Activated naive CD8-positive, alpha-beta T cell treated with anti-CD3 and anti-CD28 coated beads for 36 hours (primary cell): ENCODE results near the gene CHMP6. TPM values are rescaled to one million over a fixed set of nuclear protein-coding genes. Genes with fewer than 3 reads are reported as not detected.

ENCODE experiments used
- DNase-seq: peaks from one replicate; pipeline ENCODE4 v3.0.0; 2021
- H3K27ac Mint-ChIP-seq: one replicate; pipeline ENCODE4 v1.8.0; 2022; ENCODE audit warnings: mild to moderate bottlenecking, moderate library complexity, mixed read lengths
- H3K27me3 Mint-ChIP-seq: one replicate; pipeline ENCODE4 v1.8.0; 2022; ENCODE audit warnings: mild to moderate bottlenecking, mixed read lengths
- H3K36me3 Mint-ChIP-seq: one replicate; pipeline ENCODE4 v1.8.0; 2021; ENCODE audit warnings: mild to moderate bottlenecking, mixed read lengths
- H3K4me1 Mint-ChIP-seq: one replicate; pipeline ENCODE4 v1.8.0; 2021; ENCODE audit warnings: mixed read lengths
- H3K4me3 Mint-ChIP-seq: one replicate; pipeline ENCODE4 v1.8.0; 2022; ENCODE audit warnings: mild to moderate bottlenecking, moderate library complexity, mixed read lengths
- H3K9me3 Mint-ChIP-seq: one replicate; pipeline ENCODE4 v1.8.0; 2022; ENCODE audit warnings: mixed read lengths
- total RNA-seq, 2 experiments: library from RNA; stranded (reverse); gene quantifications; one replicate each; pipeline ENCODE4 v1.2.3, GENCODE V29; 2021

The CHMP6 gene
- total RNA-seq, 2 experiments from 2014 or later = 21.6 to 23.8 TPM

DNA sequence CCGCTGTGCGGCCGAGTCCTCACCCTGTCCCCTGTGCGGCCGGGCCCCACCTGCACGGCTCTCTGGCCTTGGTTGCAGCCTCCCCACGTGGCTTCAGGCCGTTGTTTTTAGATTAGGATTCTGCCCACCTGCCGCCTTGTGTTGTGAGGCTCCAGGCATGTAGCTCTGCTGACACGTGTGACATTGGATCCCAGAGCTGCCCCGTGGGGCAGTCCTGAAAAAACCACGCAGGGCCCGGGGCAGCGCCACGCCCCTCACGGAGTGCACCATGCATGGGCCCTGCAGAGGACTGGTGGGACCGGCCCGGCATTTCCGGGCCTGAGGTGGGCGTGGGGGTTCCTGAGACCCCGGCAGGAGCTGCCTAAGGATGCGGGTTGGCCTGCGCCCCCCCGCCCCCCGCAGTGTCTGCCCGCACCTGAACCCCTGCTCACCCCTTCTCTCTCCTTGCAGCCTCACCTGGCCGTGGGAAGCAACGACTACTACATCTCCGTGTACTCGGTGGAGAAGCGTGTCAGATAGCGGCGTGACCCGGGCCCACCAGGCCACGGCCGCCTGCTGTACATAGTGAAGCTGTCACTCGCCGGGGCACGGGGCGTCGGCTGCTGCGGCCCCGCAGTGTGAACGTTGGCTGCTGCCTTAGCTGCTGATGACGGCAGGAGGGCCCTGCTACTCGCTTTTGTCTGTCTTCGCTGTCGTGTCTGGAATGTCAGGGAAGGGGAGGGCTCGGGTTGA is 27.7 kb upstream of the CHMP6 start:
- H3K4me3 Mint-ChIP-seq = no peak overlapping the region
- no peaks in the 10 kb centered on the region for H3K4me1 Mint-ChIP-seq
- H3K36me3 Mint-ChIP-seq = peaks cover 7% of the 10 kb centered on the region
- no peaks in the 10 kb centered on the region for H3K9me3 Mint-ChIP-seq
- no peaks in the 10 kb centered on the region for H3K27me3 Mint-ChIP-seq
- no peak overlapping the region for H3K27ac Mint-ChIP-seq
- no peak for DNase-seq

DNA sequence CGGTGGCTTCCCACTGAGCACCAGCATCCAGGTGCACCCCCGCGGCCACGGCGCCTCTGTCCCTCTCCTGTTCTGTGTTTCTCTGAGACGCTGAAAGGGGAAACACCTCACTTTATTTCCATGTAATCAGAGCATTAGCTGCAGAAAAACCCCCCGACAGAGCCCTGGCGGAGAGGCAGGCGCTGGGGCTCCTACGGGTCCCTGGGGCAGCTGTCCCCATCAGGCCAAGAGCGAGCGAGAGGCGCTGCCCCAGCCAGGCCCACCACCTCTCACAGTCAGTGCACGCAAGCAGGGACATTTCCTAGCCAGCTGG is 27.1 kb upstream of the CHMP6 start:
- Mint-ChIP-seq H3K27me3 (no peaks in the 10 kb centered on the region), H3K4me3 (no peak overlapping the region), H3K27ac (no peak overlapping the region), H3K4me1 (no peaks in the 10 kb centered on the region), H3K36me3 (peaks cover 7% of the 10 kb centered on the region), H3K9me3 (no peaks in the 10 kb centered on the region)
- DNase-seq = no peak

DNA sequence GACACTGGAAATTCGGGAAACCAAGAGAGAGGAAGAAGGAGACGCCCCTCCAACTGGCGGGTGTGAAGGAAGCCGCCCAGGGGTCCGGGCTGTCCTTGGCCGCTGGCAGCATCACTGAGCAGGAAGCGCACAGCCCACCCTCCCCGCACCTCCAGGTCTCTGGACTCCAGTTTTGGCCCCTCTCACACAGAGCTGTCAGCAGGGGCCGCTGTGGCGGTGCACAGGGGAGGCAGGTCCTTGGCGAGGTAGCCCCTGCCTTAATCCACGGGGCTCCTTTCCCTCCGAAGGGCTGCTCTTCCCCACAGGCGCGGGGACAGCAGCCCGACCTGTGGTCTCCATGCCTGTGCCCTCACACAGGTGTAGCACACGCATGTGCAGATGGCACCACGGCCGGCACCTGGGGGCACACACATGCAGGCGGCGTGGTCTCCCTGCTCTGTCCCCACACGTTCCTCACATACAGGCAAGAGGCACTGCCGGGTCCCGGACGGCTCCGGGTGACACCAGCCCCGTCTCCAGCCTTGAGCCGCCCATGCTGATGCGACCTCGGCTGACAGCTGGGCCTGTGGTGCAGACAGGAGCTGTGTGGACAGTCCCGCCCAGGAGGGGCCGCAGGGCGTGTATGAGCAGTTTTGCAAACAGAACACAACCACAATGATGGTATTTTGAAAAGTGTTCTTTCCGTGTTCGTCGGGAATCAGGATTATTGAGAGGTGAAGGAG is 26.6 kb upstream of the CHMP6 start:
- Mint-ChIP-seq H3K9me3 (no peaks in the 10 kb centered on the region), H3K36me3 (peaks cover 7% of the 10 kb centered on the region), H3K27ac (no peak overlapping the region), H3K4me1 (no peaks in the 10 kb centered on the region), H3K27me3 (no peaks in the 10 kb centered on the region), H3K4me3 (no peak overlapping the region)
- DNase-seq = no peak

DNA sequence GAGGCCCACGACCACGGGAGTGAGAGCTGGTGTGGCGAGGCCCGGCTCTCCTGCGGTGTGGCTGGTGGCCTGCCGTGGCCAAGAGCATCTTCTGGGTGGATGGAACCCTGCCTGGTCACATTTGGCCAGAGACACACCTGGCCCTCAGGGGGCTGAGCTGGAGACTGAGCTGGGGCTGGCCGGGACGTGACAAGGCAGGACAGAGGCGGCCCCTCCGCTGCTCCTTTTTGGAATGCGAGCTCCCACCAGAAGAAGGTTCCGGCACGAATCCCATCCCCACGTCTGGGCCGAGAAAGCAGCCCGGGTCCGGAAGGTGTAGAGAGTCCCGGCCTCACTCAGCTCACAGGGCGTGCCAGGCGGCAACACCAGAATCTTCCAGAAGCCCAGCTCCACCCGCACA is 26.0 kb upstream of the CHMP6 start:
- Mint-ChIP-seq H3K27me3 (no peaks in the 10 kb centered on the region), H3K4me1 (peaks cover 4% of the 10 kb centered on the region)

DNA sequence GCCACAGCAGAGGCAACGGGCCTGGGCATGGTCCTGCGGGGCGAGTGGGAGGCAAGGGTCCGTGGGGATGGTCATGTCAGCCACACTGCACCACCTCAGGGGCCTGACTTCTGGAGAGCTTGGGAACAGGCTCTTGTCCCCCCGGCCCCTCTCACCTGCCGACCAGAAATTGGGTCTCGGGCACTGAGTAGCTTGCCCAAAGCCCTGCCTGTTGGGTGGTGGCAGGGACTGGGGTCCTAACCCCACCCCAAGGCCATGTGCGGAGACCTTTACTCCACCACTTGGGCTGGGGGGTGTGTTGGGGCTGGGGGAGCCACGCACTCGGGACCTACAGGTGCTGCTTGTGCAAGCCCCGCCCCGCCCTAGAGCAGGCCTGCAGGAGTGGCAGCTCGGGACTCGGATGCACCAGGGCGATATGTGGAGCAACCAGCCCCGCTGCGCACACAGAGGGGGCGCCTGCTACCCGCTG is 24.2 kb upstream of the CHMP6 start:
- no peaks in the 10 kb centered on the region for H3K9me3 Mint-ChIP-seq
- no peaks in the 10 kb centered on the region for H3K27me3 Mint-ChIP-seq
- no peak for DNase-seq
- peaks cover 5% of the 10 kb centered on the region for H3K4me1 Mint-ChIP-seq
- no peak overlapping the region for H3K27ac Mint-ChIP-seq
- H3K4me3 Mint-ChIP-seq = no peak overlapping the region
- H3K36me3 Mint-ChIP-seq = peaks cover 7% of the 10 kb centered on the region

More for the DNA sequence above, 26.0 kb upstream of the CHMP6 start:
- Mint-ChIP-seq H3K27ac (no peak overlapping the region), H3K4me3 (no peak overlapping the region), H3K9me3 (no peaks in the 10 kb centered on the region), H3K36me3 (peaks cover 7% of the 10 kb centered on the region)
- no peak for DNase-seq

DNA sequence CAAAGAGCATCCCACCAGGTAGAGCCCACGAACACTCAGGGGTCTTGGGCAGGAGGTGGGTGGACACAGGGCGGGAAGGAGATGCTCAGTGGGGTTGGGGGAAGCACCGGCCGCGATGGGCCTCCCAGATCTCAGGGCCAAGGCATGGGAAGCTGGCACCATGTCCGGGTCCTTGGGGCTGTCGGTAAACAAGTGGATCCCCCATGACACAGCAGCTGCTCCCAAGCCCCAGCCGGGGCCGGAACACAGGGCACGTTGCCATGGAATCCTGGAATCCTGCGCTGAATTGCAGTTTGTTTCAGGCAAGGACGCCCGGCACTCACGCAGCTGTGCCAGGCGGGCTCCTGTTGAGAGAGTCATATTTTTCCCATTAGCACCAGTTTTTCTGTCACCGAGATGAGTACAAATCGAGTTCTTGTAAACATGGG is 23.0 kb upstream of the CHMP6 start:
- peaks cover 7% of the 10 kb centered on the region for H3K36me3 Mint-ChIP-seq
- no peaks in the 10 kb centered on the region for H3K27me3 Mint-ChIP-seq
- H3K27ac Mint-ChIP-seq = no peak overlapping the region
- no peak for DNase-seq
- peaks cover 5% of the 10 kb centered on the region for H3K4me1 Mint-ChIP-seq
- no peak overlapping the region for H3K4me3 Mint-ChIP-seq
- no peaks in the 10 kb centered on the region for H3K9me3 Mint-ChIP-seq

DNA sequence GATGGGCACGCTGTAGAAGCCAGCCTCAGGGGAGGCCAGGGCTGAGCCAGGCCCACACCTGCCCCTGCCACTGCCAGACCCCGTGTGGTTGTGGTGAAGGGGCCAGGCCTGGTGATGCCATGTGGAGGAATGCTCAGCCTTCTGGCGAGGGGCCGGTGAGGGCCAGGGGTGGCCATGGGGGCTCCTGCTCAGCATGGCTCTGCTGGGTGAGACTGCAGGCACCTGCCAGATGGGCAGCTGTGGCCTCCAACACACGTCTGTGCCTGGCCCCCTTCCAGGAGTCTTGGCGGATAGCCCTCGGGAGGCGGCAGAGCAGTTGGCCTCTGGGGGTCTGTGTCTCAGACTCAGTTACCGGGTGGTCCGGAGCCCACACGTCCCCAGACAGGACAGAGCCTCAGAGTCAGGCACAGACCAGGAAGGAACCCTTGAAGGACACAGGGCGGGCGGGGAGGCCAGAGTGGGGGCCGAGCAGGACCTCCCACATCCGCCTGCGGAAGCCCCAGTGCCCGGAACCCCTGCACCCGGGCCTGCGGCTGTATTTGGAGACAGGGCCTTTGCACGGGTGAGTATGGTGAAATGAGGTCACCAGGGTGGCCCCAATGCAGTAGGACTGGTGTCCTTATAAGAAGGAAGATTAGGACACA is 22.5 kb upstream of the CHMP6 start:
- Mint-ChIP-seq H3K27ac (peak overlapping the region; percentile 54), H3K9me3 (no peaks in the 10 kb centered on the region), H3K27me3 (no peaks in the 10 kb centered on the region), H3K36me3 (peaks cover 7% of the 10 kb centered on the region), H3K4me1 (peaks cover 5% of the 10 kb centered on the region), H3K4me3 (no peak overlapping the region)
- DNase-seq = no peak

DNA sequence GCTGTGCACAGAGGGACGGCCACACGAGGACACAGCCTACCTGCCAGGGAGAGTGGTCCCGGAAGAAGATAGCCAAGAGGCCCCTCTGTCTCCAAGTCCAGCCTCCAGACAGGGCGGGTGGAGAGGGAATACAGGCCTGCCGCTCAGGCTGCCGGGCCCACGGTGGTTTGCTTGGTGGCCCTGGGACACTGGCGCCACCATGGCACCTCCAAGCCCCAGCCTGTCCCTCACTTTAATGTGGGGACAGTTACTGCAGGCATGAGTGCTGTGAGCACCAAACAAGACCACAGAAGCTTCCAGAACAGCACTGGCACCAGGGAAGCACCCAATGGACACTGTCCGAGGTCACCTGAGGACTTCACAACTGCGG is 22.0 kb upstream of the CHMP6 start:
- H3K27ac Mint-ChIP-seq = no peak overlapping the region
- peaks cover 5% of the 10 kb centered on the region for H3K4me1 Mint-ChIP-seq
- no peak overlapping the region for H3K4me3 Mint-ChIP-seq
- peaks cover 5% of the 10 kb centered on the region for H3K36me3 Mint-ChIP-seq
- DNase-seq = no peak
- H3K27me3 Mint-ChIP-seq = no peaks in the 10 kb centered on the region
- no peaks in the 10 kb centered on the region for H3K9me3 Mint-ChIP-seq

DNA sequence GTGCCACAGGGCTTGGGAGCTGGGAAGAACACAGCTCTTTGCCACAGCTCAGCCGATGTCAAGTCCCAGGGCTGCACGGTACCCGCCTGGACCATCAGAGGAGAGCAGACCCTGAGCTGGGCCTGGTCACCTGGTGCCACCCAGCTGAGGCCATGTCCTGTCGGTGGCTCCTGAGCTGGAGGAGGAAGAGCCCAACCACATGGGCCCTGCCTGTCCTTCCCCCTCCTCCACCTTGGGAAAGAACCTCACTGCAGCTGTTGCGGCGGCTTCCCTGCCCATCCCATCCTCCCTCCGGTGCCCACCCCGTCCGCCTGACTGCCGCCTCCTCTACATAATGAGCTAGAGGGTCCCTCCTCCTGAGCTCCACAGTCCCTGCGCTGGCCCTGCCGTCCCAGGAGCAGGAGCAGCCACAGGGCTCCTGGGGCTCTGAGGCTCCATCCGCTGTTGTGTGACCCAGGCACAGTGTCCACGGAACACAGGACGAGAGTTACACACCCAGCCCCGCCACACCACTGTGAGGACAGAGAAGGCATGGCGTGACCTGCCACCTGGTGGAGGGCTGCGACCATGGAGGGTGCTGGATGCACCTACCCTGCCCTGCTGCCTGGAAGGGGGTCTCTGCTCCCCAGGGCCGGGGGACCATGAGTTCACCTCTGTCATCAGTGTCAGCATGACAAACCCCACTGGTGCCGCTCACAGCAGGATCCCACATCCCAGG is 21.4 kb upstream of the CHMP6 start:
- DNase-seq = peak; percentile 55
- H3K4me1 Mint-ChIP-seq = peaks cover 5% of the 10 kb centered on the region
- H3K4me3 Mint-ChIP-seq = no peak overlapping the region
- no peaks in the 10 kb centered on the region for H3K27me3 Mint-ChIP-seq
- H3K9me3 Mint-ChIP-seq = no peaks in the 10 kb centered on the region
- H3K27ac Mint-ChIP-seq = peak overlapping the region; percentile 51
- peaks cover 5% of the 10 kb centered on the region for H3K36me3 Mint-ChIP-seq

DNA sequence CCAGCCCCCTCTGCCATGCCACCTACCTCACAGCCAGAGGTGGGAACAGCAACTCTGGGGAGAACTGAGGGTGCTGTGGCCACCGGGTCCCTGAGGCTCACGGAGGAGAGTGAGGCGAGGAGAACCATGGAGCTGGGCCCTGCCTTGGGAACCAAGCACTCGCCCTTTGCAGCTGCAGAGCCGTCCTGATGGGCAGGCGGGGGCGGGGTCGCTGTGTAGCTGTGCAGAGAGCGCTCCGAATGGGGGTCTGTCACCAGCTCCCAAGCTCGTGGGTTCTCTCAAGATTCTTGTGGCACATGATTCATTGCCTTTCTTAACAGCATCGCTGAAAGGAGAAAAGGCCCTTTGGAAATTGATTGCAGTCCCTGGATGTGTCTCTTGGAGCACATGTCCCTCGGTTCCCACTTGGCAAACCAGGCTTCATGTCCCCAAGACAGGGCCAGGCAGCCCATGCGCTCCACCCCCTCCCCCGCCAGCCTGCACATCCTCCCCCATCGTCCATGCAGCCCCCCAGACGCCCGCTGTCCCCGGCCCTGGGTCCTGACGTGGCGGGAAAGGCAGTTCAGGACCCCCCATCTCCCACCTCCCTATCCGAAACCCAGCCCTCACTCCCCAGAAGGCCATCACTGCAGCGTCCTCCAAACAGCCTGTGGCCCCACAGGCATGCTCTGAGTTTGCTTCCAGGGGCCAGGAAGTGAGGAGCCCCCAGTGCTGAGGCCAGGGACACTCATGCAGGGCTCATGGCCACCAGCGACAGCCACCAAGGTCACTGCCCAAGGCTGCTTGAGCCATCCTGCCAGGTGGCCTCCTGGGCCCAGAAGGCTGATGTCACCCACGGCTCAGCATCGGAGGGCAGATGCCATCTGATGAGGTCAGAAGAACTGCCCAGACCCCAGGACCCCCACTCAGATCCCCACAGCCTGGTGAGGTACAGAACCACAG is 20.6 kb upstream of the CHMP6 start:
- Mint-ChIP-seq H3K4me1 (peaks cover 5% of the 10 kb centered on the region), H3K4me3 (no peak overlapping the region), H3K36me3 (peaks cover 4% of the 10 kb centered on the region), H3K9me3 (no peaks in the 10 kb centered on the region), H3K27me3 (no peaks in the 10 kb centered on the region), H3K27ac (no peak overlapping the region)
- no peak for DNase-seq

DNA sequence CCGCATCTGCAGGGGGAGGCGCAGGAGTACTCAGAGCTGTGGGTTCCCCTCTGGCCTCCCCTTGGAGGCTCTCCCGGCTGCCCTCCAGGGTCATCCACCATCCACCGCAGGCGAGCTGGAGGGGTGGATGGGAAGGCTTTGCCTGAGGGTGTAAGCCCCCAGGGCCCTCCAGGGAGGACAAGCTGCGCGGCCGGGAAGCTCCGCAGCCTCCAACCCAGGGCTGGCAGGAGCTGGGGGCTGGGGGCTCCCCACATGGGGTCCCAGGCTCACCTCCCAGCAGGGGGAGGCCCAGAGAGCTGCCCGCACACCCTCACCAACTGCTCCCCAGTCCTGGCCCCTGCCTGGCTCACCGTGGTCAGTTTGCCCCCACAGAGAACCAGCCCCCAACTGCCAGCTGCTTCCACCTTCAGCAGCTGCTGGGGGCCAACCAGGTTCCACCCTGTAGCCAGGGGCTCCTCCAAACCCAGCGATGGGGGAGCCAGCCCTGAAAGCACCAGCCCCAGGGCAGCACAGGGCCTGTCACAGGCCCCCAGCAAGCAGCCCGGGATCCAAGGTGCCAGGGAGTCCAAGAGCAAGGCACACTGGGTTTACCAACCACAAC is 19.8 kb upstream of the CHMP6 start:
- no peaks in the 10 kb centered on the region for H3K9me3 Mint-ChIP-seq
- H3K4me1 Mint-ChIP-seq = peaks cover 5% of the 10 kb centered on the region
- peaks cover under 1% of the 10 kb centered on the region for H3K36me3 Mint-ChIP-seq
- no peak overlapping the region for H3K4me3 Mint-ChIP-seq
- peaks cover 5% of the 10 kb centered on the region for H3K27me3 Mint-ChIP-seq
- H3K27ac Mint-ChIP-seq = no peak overlapping the region
- DNase-seq = no peak

DNA sequence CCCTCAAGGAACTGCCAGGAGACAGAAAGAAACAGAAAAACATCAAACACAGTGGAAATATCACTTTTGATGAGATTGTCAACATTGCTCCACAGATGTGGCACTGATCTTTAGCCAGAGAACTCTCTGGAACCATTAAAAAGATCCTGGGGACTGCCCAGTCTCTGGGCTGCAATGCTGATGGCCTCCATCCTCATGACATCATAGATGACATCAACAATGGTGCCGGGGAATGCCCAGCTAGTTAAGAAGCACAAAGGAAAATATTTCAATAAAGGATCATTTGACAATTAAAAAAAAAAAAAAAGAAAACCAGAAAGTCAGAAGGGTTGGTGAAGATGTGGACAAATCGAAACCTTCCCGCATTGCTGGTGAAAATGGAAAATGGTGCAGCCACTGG is 14.9 kb upstream of the CHMP6 start:
- Mint-ChIP-seq H3K4me1 (peaks cover 8% of the 10 kb centered on the region), H3K9me3 (no peaks in the 10 kb centered on the region), H3K4me3 (no peak overlapping the region), H3K27me3 (peaks cover 22% of the 10 kb centered on the region), H3K27ac (no peak overlapping the region), H3K36me3 (no peaks in the 10 kb centered on the region)
- DNase-seq = no peak

DNA sequence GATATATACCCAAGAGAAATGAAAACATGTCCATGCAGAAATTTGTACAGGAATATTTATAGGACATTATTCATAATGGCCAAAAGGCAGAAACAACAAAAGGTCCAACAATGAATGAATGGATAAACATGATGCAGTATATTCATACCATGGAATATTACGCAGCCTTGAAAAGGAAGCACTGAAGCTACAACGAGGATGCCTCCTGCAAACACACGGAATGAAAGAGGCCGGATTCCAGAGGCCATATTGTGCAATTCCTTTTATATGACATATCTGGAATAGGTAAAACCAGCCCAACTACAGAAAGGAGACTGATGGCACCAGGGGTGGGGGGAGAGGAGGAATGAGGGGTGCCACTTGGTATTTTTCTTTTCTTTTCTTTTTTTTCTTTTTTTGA is 14.5 kb upstream of the CHMP6 start:
- Mint-ChIP-seq H3K36me3 (no peaks in the 10 kb centered on the region), H3K27me3 (peaks cover 22% of the 10 kb centered on the region), H3K4me3 (no peak overlapping the region), H3K4me1 (peaks cover 8% of the 10 kb centered on the region), H3K27ac (no peak overlapping the region), H3K9me3 (no peaks in the 10 kb centered on the region)
- no peak for DNase-seq
